Esophagus squamous epithelium (tissue), 4 donors: Measurements from ENCODE around the gene APBB1IP.
"Not testable (repeated sequence)": the region's sequence is repeated elsewhere in the genome, so short reads cannot be mapped to it uniquely, and the experiment has no call there.

Source experiments
- POLR2A ChIP-seq, 4 donors: fragments of 450-650 bp; IDR thresholded peaks; one replicate each; pipeline ENCODE4 v1.6.1; 2017; ENCODE audit warnings: antibody characterized with exemption in 4 of 4, mild to moderate bottlenecking in 4 of 4, moderate library complexity in 3 of 4
- TF ChIP-seq, protein P1 (sequence below), 6 experiments: fragments of 450-650 bp in 4 of 6; fragments of 200-600 bp in 2 of 6; sonication (generic) in 2 of 6; IDR thresholded peaks; one replicate each; pipeline ENCODE4 v1.5.1; 2016 to 2019; ENCODE audit warnings: antibody characterized with exemption in 6 of 6, mild to moderate bottlenecking in 4 of 6, moderate library complexity in 4 of 6

DNA sequence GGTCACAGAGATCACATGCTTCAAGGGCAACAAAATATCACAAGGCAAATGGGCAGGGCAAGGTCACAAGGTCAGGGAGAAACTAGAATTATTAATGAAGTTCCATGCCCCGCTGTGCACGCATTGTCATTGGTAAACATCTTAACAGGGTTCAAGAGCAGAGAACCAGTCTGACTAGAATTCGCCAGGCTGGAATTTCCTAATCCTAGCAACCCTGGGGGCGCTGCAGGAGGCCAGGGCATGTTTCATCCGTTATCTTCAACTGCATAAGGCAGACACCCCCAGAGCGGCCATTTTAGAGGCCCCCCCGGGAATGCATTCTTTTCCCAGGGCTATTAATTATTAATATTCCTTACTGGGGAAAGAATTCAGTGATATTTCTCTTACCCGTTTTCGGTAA is 54.6 kb downstream of the APBB1IP start:
- TF ChIP-seq, protein P1, sequence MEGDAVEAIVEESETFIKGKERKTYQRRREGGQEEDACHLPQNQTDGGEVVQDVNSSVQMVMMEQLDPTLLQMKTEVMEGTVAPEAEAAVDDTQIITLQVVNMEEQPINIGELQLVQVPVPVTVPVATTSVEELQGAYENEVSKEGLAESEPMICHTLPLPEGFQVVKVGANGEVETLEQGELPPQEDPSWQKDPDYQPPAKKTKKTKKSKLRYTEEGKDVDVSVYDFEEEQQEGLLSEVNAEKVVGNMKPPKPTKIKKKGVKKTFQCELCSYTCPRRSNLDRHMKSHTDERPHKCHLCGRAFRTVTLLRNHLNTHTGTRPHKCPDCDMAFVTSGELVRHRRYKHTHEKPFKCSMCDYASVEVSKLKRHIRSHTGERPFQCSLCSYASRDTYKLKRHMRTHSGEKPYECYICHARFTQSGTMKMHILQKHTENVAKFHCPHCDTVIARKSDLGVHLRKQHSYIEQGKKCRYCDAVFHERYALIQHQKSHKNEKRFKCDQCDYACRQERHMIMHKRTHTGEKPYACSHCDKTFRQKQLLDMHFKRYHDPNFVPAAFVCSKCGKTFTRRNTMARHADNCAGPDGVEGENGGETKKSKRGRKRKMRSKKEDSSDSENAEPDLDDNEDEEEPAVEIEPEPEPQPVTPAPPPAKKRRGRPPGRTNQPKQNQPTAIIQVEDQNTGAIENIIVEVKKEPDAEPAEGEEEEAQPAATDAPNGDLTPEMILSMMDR (IDR thresholded peaks at IDR 0.05), result not testable (repeated sequence)
- TF ChIP-seq POLR2A (IDR thresholded peaks at IDR 0.05), result not testable (repeated sequence)
